HL-60/S4 treated with retinoic acid at 250 ng/mL for 4 days and 3 days (cell line): Measurements from ENCODE around the gene OR1N2.
"Not testable (repeated sequence)": the region's sequence is repeated elsewhere in the genome, so short reads cannot be mapped to it uniquely, and the experiment has no call there.

Experiments used
- in situ Hi-C: fragments of 300-500 bp; cut with MboI; formaldehyde crosslinking; loops from 2 replicates; pipeline ENCODE4 v1.7.0; 2022; ENCODE audit warnings: low sequenced_read_pairs

OR1N2 gene

GRCh38 chr9:122552812-122553211 is at the start of gene OR1N2:
TSS of gene OR1N2 (plus strand) at chr9:122553112. CDS start at chr9:122553212, 100 bp downstream.
- in situ Hi-C loops = no loop called here

GRCh38 chr9:122506964-122507363 is 45.9 kb upstream of the OR1N2 start:
- in situ Hi-C loops = no loop called here

GRCh38 chr9:122510502-122510901 is 42.4 kb upstream of the OR1N2 start, which contains the start of gene OR1J2:
TSS of gene OR1J2 (plus strand) at chr9:122510802. CDS start at chr9:122510802, 0 bp downstream.
- in situ Hi-C loops = no loop called here

GRCh38 chr9:122518226-122518625 is 34.7 kb upstream of the OR1N2 start:
- in situ Hi-C loops = no loop called here

- in situ Hi-C loops = no loop called here
Measured at GRCh38 chr9:122518841-122519240, 34.1 kb upstream of the OR1N2 start, which contains the start of gene OR1J4. TSS of gene OR1J4 (plus strand) at chr9:122519141. CDS start at chr9:122519141, 0 bp downstream.

- in situ Hi-C loops = no loop called here
Measured at GRCh38 chr9:122519376-122519775, 33.5 kb upstream of the OR1N2 start.

GRCh38 chr9:122526602-122527001 is 26.3 kb upstream of the OR1N2 start:
- in situ Hi-C loops = no loop called here

GRCh38 chr9:122527193-122527592 is 25.7 kb upstream of the OR1N2 start, which contains the start of gene OR1N1:
TSS of gene OR1N1 (minus strand) at chr9:122527293. CDS start at chr9:122527293, 0 bp downstream.
- in situ Hi-C loops = no loop called here

GRCh38 chr9:122531157-122531556 is 21.8 kb upstream of the OR1N2 start:
- in situ Hi-C loops = not testable (repeated sequence)

GRCh38 chr9:122536134-122536533 is 16.8 kb upstream of the OR1N2 start:
- in situ Hi-C loops = no loop called here

- in situ Hi-C loops = not testable (repeated sequence)
Measured at GRCh38 chr9:122537066-122537465, 15.8 kb upstream of the OR1N2 start.

- in situ Hi-C loops = no loop called here
Measured at GRCh38 chr9:122538757-122539156, 14.2 kb upstream of the OR1N2 start.

GRCh38 chr9:122546196-122546595 is 6.7 kb upstream of the OR1N2 start:
- in situ Hi-C loops = no loop called here

- in situ Hi-C loops = no loop called here
Measured at GRCh38 chr9:122551371-122551770, 1.5 kb upstream of the OR1N2 start.

GRCh38 chr9:122561446-122561845 is 8.5 kb downstream of the OR1N2 start:
- in situ Hi-C loops = no loop called here

GRCh38 chr9:122562134-122562760 is 9.3 kb downstream of the OR1N2 start:
- in situ Hi-C loops = no loop called here

GRCh38 chr9:122567901-122568300 is 15.0 kb downstream of the OR1N2 start:
- in situ Hi-C loops = no loop called here

GRCh38 chr9:122572456-122572855 is 19.5 kb downstream of the OR1N2 start:
- in situ Hi-C loops = no loop called here

- in situ Hi-C loops = no loop called here
Measured at GRCh38 chr9:122579874-122580273, 27.0 kb downstream of the OR1N2 start.

GRCh38 chr9:122580360-122580759 is 27.4 kb downstream of the OR1N2 start:
- in situ Hi-C loops = no loop called here

- in situ Hi-C loops = not testable (repeated sequence)
Measured at GRCh38 chr9:122583284-122583683, 30.4 kb downstream of the OR1N2 start, which contains the start of gene OR1L8. TSS of gene OR1L8 (minus strand) at chr9:122583384. CDS start at chr9:122568477, 14,907 bp downstream.
